Endodermal cell (in vitro differentiated cells): ENCODE results near the gene GPHA2. TPM values are rescaled to one million over a fixed set of nuclear protein-coding genes. Genes with fewer than 3 reads are reported as not detected.

ENCODE experiments used
- DNase-seq: peaks from one replicate; pipeline ENCODE4 v3.0.0-alpha.2; 2017
- H3K27ac ChIP-seq: 2 replicates; pipeline ENCODE4 v1.5.1; 2013; ENCODE audit warnings: mild to moderate bottlenecking, low read depth, low read length, moderate library complexity
- H3K27me3 ChIP-seq: 2 replicates; pipeline ENCODE4 v1.6.1; 2013; ENCODE audit warnings: mild to moderate bottlenecking, low read length, moderate library complexity; ENCODE audit not compliant: insufficient read depth, control insufficient read depth, poor library complexity, severe bottlenecking
- H3K36me3 ChIP-seq: 2 replicates; pipeline ENCODE4 v1.7.0; 2013; ENCODE audit warnings: mild to moderate bottlenecking, low read length, moderate library complexity; ENCODE audit not compliant: control insufficient read depth, insufficient read depth
- H3K4me1 ChIP-seq: one replicate; pipeline ENCODE4 v1.7.0; 2013; ENCODE audit warnings: low read length; ENCODE audit not compliant: control insufficient read depth, insufficient read depth
- H3K4me3 ChIP-seq: 2 replicates; pipeline ENCODE4 v1.5.1; 2013; ENCODE audit warnings: mild to moderate bottlenecking, low read length, moderate library complexity
- H3K9ac ChIP-seq: 2 replicates; pipeline ENCODE4 v1.6.1; 2013; ENCODE audit warnings: mild to moderate bottlenecking, low read length, moderate library complexity; ENCODE audit not compliant: poor library complexity, severe bottlenecking; ENCODE audit errors: extremely low read depth
- H3K9me3 ChIP-seq: 2 replicates; pipeline ENCODE4 v1.6.1; 2013; ENCODE audit warnings: mild to moderate bottlenecking, low read length, moderate library complexity; ENCODE audit not compliant: control insufficient read depth
- H3K27ac Mint-ChIP-seq: 2 replicates; pipeline ENCODE4 v1.8.0; 2020; ENCODE audit warnings: mixed read lengths
- H3K27me3 Mint-ChIP-seq: 2 replicates; pipeline ENCODE4 v1.8.0; 2021; ENCODE audit warnings: mild to moderate bottlenecking, mixed read lengths; ENCODE audit not compliant: insufficient read depth
- H3K36me3 Mint-ChIP-seq: 2 replicates; pipeline ENCODE4 v1.8.0; 2020; ENCODE audit warnings: low read depth, mixed read lengths
- H3K4me1 Mint-ChIP-seq: 2 replicates; pipeline ENCODE4 v1.8.0; 2020; ENCODE audit warnings: mixed read lengths
- H3K4me3 Mint-ChIP-seq: 2 replicates; pipeline ENCODE4 v1.8.0; 2020; ENCODE audit warnings: mild to moderate bottlenecking, moderate library complexity, mixed read lengths
- H3K9me3 Mint-ChIP-seq: 2 replicates; pipeline ENCODE4 v1.8.0; 2020; ENCODE audit warnings: mild to moderate bottlenecking, mixed read lengths
- WGBS, 2 experiments: methylation state at CpG; one replicate each; pipeline versions ENCODE4 v1.1.5 to v1.1.7; 2013; ENCODE audit warnings: missing lambda C conversion rate in 2 of 2, mixed read lengths in 1 of 2; ENCODE audit not compliant: insufficient coverage in 1 of 2, insufficient read length in 1 of 2; 5-methylcytosine and 5-hydroxymethylcytosine counted together
- total RNA-seq, 2 donors: library from RNA; stranded (reverse); fragmentation: NEBNext Ultra II Directional in 1 of 2; extraction: Animal tissue kit (Norgen Biotek cat#: 25700) in 1 of 2; gene quantifications; 2 replicates in 1 of 2; 3 replicates in 1 of 2; pipeline ENCODE4 v1.2.1, GENCODE V29; 2021
- TF ChIP-seq, protein P1 (sequence below): fragments of 200-600 bp; sonication (generic); conservative IDR thresholded peaks from 2 replicates; pipeline ENCODE4 v1.5.0; 2021; ENCODE audit warnings: antibody characterized with exemption, mild to moderate bottlenecking

The GPHA2 gene
- total RNA-seq, 2 donors from 2014 or later, result 0.77 TPM; not detected in 1

DNA sequence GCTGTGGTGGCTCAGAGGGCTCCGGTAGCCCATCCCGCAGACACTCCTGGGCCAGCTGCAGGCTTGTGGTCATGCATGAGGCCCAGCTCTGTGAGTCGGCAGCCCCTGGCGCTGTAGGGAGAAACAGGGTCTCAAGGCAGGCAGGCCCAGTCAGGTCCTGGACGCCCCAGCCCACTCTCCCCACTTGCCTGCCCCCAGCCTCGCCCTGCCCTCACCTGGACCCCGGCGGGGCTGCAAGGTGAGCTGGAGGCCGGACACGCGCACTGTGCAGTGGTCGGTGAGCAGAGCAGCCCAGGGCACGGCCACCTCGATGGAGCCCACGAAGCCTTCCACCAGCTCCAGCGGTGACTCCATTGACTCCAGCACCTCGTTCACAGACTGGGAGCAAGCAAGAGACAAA, 21.6 kb downstream of the GPHA2 start:
- H3K9ac ChIP-seq, result no peak overlapping the region
- H3K36me3 ChIP-seq, result peaks cover 16% of the 10 kb centered on the region
- peaks cover 14% of the 10 kb centered on the region for H3K36me3 Mint-ChIP-seq
- WGBS, 2 experiments, result 93 to 97% methylated on average over 15 to 17 of the region's 17 CpGs
- no peak overlapping the region for H3K4me3 Mint-ChIP-seq
- H3K27me3 Mint-ChIP-seq, result peaks cover 9% of the 10 kb centered on the region
- H3K4me1 Mint-ChIP-seq, result peaks cover 17% of the 10 kb centered on the region
- peaks cover 9% of the 10 kb centered on the region for H3K4me1 ChIP-seq
- peaks cover 10% of the 10 kb centered on the region for H3K27me3 ChIP-seq
- no peak overlapping the region for H3K27ac ChIP-seq
- no peaks in the 10 kb centered on the region for H3K9me3 Mint-ChIP-seq
- TF ChIP-seq, protein P1, sequence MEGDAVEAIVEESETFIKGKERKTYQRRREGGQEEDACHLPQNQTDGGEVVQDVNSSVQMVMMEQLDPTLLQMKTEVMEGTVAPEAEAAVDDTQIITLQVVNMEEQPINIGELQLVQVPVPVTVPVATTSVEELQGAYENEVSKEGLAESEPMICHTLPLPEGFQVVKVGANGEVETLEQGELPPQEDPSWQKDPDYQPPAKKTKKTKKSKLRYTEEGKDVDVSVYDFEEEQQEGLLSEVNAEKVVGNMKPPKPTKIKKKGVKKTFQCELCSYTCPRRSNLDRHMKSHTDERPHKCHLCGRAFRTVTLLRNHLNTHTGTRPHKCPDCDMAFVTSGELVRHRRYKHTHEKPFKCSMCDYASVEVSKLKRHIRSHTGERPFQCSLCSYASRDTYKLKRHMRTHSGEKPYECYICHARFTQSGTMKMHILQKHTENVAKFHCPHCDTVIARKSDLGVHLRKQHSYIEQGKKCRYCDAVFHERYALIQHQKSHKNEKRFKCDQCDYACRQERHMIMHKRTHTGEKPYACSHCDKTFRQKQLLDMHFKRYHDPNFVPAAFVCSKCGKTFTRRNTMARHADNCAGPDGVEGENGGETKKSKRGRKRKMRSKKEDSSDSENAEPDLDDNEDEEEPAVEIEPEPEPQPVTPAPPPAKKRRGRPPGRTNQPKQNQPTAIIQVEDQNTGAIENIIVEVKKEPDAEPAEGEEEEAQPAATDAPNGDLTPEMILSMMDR, result no peak
- H3K27ac Mint-ChIP-seq, result no peak overlapping the region
- DNase-seq, result no peak
- H3K4me3 ChIP-seq, result no peak overlapping the region
- H3K9me3 ChIP-seq, result no peaks in the 10 kb centered on the region

DNA sequence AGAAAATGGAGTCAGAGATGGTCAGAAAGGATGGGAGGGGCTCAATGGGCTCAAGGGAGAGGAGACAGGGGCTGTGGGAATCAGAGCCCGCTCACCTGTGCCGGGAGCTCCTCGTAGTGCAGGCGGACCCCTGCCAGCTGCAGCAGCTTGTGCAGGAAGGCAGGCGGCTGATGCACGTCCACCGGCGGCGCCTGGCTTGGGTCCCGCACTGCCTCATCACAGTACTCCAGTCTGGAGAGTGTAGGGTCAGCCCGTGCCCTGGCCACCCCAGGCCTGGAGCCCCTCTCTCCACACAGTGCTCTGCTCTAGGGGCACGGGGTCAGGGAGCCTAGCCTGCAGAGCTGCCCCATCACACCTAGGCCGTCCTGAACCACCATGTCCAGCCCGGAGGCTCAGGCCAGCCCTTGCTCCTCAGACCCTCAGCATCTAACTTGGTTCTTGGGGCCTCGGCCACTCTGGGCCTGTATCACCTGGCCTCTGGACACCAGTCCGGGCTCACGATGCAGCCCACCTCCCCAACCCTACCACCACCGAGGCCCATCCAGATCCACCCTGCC, 22.4 kb downstream of the GPHA2 start:
- Histone ChIP-seq H3K9me3 (no peaks in the 10 kb centered on the region), H3K36me3 (peaks cover 16% of the 10 kb centered on the region), H3K27me3 (peaks cover 2% of the 10 kb centered on the region), H3K27ac (no peak overlapping the region), H3K4me1 (peaks cover 9% of the 10 kb centered on the region), H3K4me3 (no peak overlapping the region), H3K9ac (no peak overlapping the region)
- TF ChIP-seq, protein P1, result no peak
- Mint-ChIP-seq H3K27me3 (peaks cover 3% of the 10 kb centered on the region), H3K27ac (no peak overlapping the region), H3K9me3 (no peaks in the 10 kb centered on the region), H3K36me3 (peaks cover 17% of the 10 kb centered on the region), H3K4me3 (no peak overlapping the region), H3K4me1 (peaks cover 17% of the 10 kb centered on the region)
- no peak for DNase-seq
- 90 to 93% methylated on average over 6 to 18 of the region's 18 CpGs for WGBS, 2 experiments

DNA sequence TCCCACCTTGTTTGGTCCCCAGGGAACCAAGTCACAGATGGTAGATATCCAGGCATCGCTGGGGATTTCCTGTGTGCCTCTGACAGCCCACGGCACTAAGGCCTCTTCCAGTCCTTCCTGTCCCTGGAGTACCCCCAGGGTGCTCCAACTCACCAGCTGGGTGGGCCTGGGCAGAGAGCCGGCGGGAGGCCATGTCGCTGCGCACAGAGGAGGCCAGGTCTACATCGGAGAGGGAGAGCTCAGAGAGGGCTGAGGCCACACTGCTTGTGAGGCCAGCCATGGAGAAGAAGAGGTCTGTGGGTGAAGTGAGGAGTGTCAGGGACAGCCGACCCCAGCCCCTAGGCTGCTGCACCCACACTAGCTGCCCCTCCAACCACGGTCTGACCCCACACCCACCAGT, 24.0 kb downstream of the GPHA2 start:
- no peaks in the 10 kb centered on the region for H3K9me3 ChIP-seq
- Mint-ChIP-seq H3K9me3 (no peaks in the 10 kb centered on the region), H3K36me3 (peaks cover 21% of the 10 kb centered on the region), H3K27me3 (no peaks in the 10 kb centered on the region), H3K4me1 (peaks cover 9% of the 10 kb centered on the region), H3K4me3 (no peak overlapping the region), H3K27ac (no peak overlapping the region)
- peaks cover 6% of the 10 kb centered on the region for H3K4me1 ChIP-seq
- DNase-seq, result no peak
- WGBS, 2 experiments, result 87 to 92% methylated on average over 6 to 7 of the region's 9 CpGs
- no peak overlapping the region for H3K4me3 ChIP-seq
- no peaks in the 10 kb centered on the region for H3K27me3 ChIP-seq
- TF ChIP-seq, protein P1, result no peak
- H3K27ac ChIP-seq, result no peak overlapping the region
- no peak overlapping the region for H3K9ac ChIP-seq
- H3K36me3 ChIP-seq, result peaks cover 22% of the 10 kb centered on the region
